HCT116 (cell line): ENCODE measurements around the gene SMURF1.

Source experiments
- EZH2 ChIP-seq: fragments of 200-600 bp; sonication (generic); IDR thresholded peaks from 2 replicates; pipeline ENCODE4 v1.6.1; 2017; ENCODE audit warnings: antibody characterized with exemption, mixed run types
- POLR2A ChIP-seq: IDR thresholded peaks from 2 replicates; pipeline ENCODE4 v1.7.0; 2011; ENCODE audit warnings: borderline replicate concordance; ENCODE audit not compliant: insufficient read depth, insufficient read length; ENCODE audit errors: extremely low read depth
- SIN3A ChIP-seq: IDR thresholded peaks from 2 replicates; pipeline ENCODE4 v1.6.1; 2012; ENCODE audit warnings: low read depth
- TF ChIP-seq, protein P1 (sequence below), 3 experiments: fragments of 200-600 bp in 1 of 3; sonication (generic) in 1 of 3; IDR thresholded peaks in 2 of 3; conservative IDR thresholded peaks in 1 of 3; 2 replicates each; pipeline ENCODE4 v1.5.1; 2012 to 2017; ENCODE audit warnings: low read depth in 2 of 3, low read length in 2 of 3, antibody characterized with exemption in 1 of 3, borderline replicate concordance in 1 of 3, control low read depth in 1 of 3, mild to moderate bottlenecking in 1 of 3, mixed read lengths in 1 of 3, mixed run types in 1 of 3, moderate library complexity in 1 of 3; ENCODE audit not compliant: insufficient read depth in 1 of 3

DNA sequence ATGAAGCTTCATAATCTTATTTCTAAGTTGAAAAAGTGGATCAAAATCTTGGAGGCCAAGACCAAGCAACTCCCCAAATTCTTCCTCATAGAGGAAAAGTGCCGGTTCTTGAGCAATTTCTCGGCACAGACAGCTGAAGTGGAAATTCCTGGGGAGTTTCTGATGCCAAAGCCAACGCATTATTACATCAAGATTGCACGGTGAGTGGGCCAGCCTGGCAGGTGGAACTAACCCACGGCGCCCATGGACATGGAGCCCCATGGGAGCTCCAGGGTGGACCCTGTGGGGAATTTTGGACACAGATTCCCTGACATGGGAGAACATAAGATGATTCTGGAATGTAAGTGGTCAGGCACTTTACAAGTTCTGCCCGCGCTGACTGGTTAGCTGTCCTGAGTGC, 139.7 kb downstream of the SMURF1 start:
- TF ChIP-seq SIN3A (no peak), EZH2 (no peak), POLR2A (no peak)
- TF ChIP-seq, protein P1, sequence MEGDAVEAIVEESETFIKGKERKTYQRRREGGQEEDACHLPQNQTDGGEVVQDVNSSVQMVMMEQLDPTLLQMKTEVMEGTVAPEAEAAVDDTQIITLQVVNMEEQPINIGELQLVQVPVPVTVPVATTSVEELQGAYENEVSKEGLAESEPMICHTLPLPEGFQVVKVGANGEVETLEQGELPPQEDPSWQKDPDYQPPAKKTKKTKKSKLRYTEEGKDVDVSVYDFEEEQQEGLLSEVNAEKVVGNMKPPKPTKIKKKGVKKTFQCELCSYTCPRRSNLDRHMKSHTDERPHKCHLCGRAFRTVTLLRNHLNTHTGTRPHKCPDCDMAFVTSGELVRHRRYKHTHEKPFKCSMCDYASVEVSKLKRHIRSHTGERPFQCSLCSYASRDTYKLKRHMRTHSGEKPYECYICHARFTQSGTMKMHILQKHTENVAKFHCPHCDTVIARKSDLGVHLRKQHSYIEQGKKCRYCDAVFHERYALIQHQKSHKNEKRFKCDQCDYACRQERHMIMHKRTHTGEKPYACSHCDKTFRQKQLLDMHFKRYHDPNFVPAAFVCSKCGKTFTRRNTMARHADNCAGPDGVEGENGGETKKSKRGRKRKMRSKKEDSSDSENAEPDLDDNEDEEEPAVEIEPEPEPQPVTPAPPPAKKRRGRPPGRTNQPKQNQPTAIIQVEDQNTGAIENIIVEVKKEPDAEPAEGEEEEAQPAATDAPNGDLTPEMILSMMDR (IDR thresholded peaks at IDR 0.05 in 2 of 3, conservative IDR thresholded peaks at IDR 0.05 in 1 of 3; ENCODE audit: borderline replicate concordance in 1 of 3, insufficient read depth in 1 of 3, low read depth in 2 of 3, low read length in 2 of 3) = no peak
